HEK293 (cell line): Measurements from ENCODE around the gene APRT.
A peak's percentile ranks its signal among the peaks of the same experiment; 100 is the strongest.

Experiments
- EGR2 ChIP-seq: fragments of 450-650 bp; formaldehyde crosslinking; IDR thresholded peaks from 2 replicates; pipeline ENCODE4 v1.5.1; 2016; ENCODE audit warnings: low read depth, missing biosample characterization, missing genetic modification characterization
- GLI4 ChIP-seq: fragments of 450-650 bp; formaldehyde crosslinking; IDR thresholded peaks from 2 replicates; pipeline ENCODE4 v1.5.1; 2016; ENCODE audit warnings: missing biosample characterization, missing genetic modification characterization
- HIC1 ChIP-seq: fragments of 450-650 bp; formaldehyde crosslinking; IDR thresholded peaks from 2 replicates; pipeline ENCODE4 v1.5.1; 2016; ENCODE audit warnings: missing biosample characterization, missing genetic modification characterization
- HOXA7 ChIP-seq: sonication (generic); formaldehyde crosslinking; IDR thresholded peaks from 2 replicates; pipeline ENCODE4 v1.8.1; 2022; ENCODE audit warnings: missing genetic modification reagents, borderline replicate concordance
- KLF17 ChIP-seq: fragments of 450-650 bp; formaldehyde crosslinking; IDR thresholded peaks from 2 replicates; pipeline ENCODE4 v1.5.1; 2016; ENCODE audit warnings: missing biosample characterization, missing genetic modification characterization
- PRDM2 ChIP-seq: fragments of 450-650 bp; formaldehyde crosslinking; IDR thresholded peaks from 2 replicates; pipeline ENCODE4 v1.5.1; 2016; ENCODE audit warnings: missing biosample characterization, missing genetic modification characterization, borderline replicate concordance
- TRIM28 ChIP-seq: IDR thresholded peaks from 2 replicates; pipeline ENCODE4 v1.6.1; 2011; ENCODE audit warnings: low read length, control low read depth, borderline replicate concordance
- ZEB2 ChIP-seq: fragments of 450-650 bp; formaldehyde crosslinking; IDR thresholded peaks from 2 replicates; pipeline ENCODE4 v1.5.1; 2016; ENCODE audit warnings: missing biosample characterization, missing genetic modification characterization
- ZNF10 ChIP-seq: fragments of 450-650 bp; formaldehyde crosslinking; IDR thresholded peaks from 2 replicates; pipeline ENCODE4 v1.5.1; 2017; ENCODE audit warnings: missing biosample characterization, missing genetic modification characterization
- ZNF146 ChIP-seq: fragments of 450-650 bp; formaldehyde crosslinking; IDR thresholded peaks from 2 replicates; pipeline ENCODE4 v1.5.1; 2016; ENCODE audit warnings: missing biosample characterization, missing genetic modification characterization
- ZNF239 ChIP-seq: fragments of 450-650 bp; formaldehyde crosslinking; IDR thresholded peaks from 2 replicates; pipeline ENCODE4 v1.5.1; 2016; ENCODE audit warnings: missing biosample characterization, missing genetic modification characterization
- ZNF248 ChIP-seq: fragments of 450-650 bp; formaldehyde crosslinking; IDR thresholded peaks from 2 replicates; pipeline ENCODE4 v1.5.1; 2017; ENCODE audit warnings: missing biosample characterization, missing genetic modification characterization
- ZNF324 ChIP-seq: fragments of 450-650 bp; formaldehyde crosslinking; IDR thresholded peaks from 2 replicates; pipeline ENCODE4 v1.5.1; 2016; ENCODE audit warnings: missing biosample characterization, missing genetic modification characterization
- ZNF335 ChIP-seq: fragments of 450-650 bp; formaldehyde crosslinking; conservative IDR thresholded peaks from 2 replicates; pipeline ENCODE4 v1.5.1; 2016; ENCODE audit warnings: missing biosample characterization, missing genetic modification characterization
- ZNF341 ChIP-seq: fragments of 450-650 bp; formaldehyde crosslinking; IDR thresholded peaks from 2 replicates; pipeline ENCODE4; 2016; ENCODE audit warnings: low read depth, missing biosample characterization, missing genetic modification characterization
- ZNF350 ChIP-seq: fragments of 450-650 bp; formaldehyde crosslinking; IDR thresholded peaks from 2 replicates; pipeline ENCODE4 v1.5.0; 2017; ENCODE audit warnings: missing biosample characterization, mild to moderate bottlenecking, missing genetic modification characterization
- ZNF362 ChIP-seq: fragments of 450-650 bp; formaldehyde crosslinking; IDR thresholded peaks from 2 replicates; pipeline ENCODE4 v1.5.1; 2016; ENCODE audit warnings: missing biosample characterization, missing genetic modification characterization
- ZNF544 ChIP-seq: fragments of 450-650 bp; formaldehyde crosslinking; IDR thresholded peaks from 2 replicates; pipeline ENCODE4 v1.5.0; 2017; ENCODE audit warnings: missing biosample characterization, missing genetic modification characterization
- ZNF560 ChIP-seq: fragments of 450-650 bp; formaldehyde crosslinking; IDR thresholded peaks from 2 replicates; pipeline ENCODE4 v1.5.1; 2017; ENCODE audit warnings: missing biosample characterization, missing genetic modification characterization, borderline replicate concordance
- ZNF654 ChIP-seq: fragments of 450-650 bp; formaldehyde crosslinking; IDR thresholded peaks from 2 replicates; pipeline ENCODE4 v1.5.1; 2016; ENCODE audit warnings: low read depth, missing biosample characterization, missing genetic modification characterization
- ZNF704 ChIP-seq: fragments of 450-650 bp; formaldehyde crosslinking; IDR thresholded peaks from 2 replicates; pipeline ENCODE4 v1.5.1; 2016; ENCODE audit warnings: missing biosample characterization, missing genetic modification characterization
- ZNF707 ChIP-seq: fragments of 450-650 bp; formaldehyde crosslinking; IDR thresholded peaks from 2 replicates; pipeline ENCODE4 v1.5.1; 2016; ENCODE audit warnings: missing biosample characterization, missing genetic modification characterization

The APRT gene

GRCh38 chr16:88798073-88798472, 13.7 kb downstream of the APRT start (continued):
- no peak for TF ChIP-seq HOXA7 (CRISPR knock-in tag)
- TF ChIP-seq ZNF560 (tag by site-specific recombination): no peak
- no peak for TF ChIP-seq PRDM2
- 0 out of 2 replicates have a peak, but pooled peaks have one; percentile 39 for TF ChIP-seq ZNF239 (tag by site-specific recombination)
- no peak for TF ChIP-seq ZEB2 (tag by site-specific recombination)
- no peak for TF ChIP-seq ZNF146 (tag by site-specific recombination)
- TF ChIP-seq HIC1 (tag by site-specific recombination): peak; percentile 26; the same call in 1 of the 2 replicates
- TF ChIP-seq ZNF248 (tag by site-specific recombination): no peak
- no peak for TF ChIP-seq GLI4 (tag by site-specific recombination)
- TF ChIP-seq KLF17 (tag by site-specific recombination): no peak
- TF ChIP-seq ZNF704 (tag by site-specific recombination): no peak
- TF ChIP-seq EGR2 (tag by site-specific recombination): no peak
- TF ChIP-seq ZNF707 (tag by site-specific recombination): no peak
- TF ChIP-seq ZNF654: no peak
- no peak for TF ChIP-seq TRIM28
- TF ChIP-seq ZNF544 (tag by site-specific recombination): no peak
- no peak for TF ChIP-seq ZNF341 (tag by site-specific recombination)
- TF ChIP-seq ZNF362 (tag by site-specific recombination): no peak
- peak; percentile 61; the same call in 1 of the 2 replicates for TF ChIP-seq ZNF10
- no peak for TF ChIP-seq ZNF335 (tag by site-specific recombination)
- TF ChIP-seq ZNF350 (tag by site-specific recombination): no peak
- no peak for TF ChIP-seq ZNF324
